A549 (cell line): ENCODE results near the gene ARMH2.
"Not testable (repeated sequence)": the region's sequence is repeated elsewhere in the genome, so short reads cannot be mapped to it uniquely, and the experiment has no call there.

Experiments used
- JUN ChIP-seq, 2 experiments: fragments of >200 bp; sonication (Bioruptor Twin); formaldehyde crosslinking; IDR thresholded peaks; 2 replicates in 1 of 2; 3 replicates in 1 of 2; pipeline ENCODE4 v1.6.1; 2016 to 2017
- MAFK ChIP-seq: fragments of 450-650 bp; IDR thresholded peaks from 2 replicates; pipeline ENCODE4 v1.6.1; 2014; ENCODE audit not compliant: partially characterized antibody
- NR3C1 ChIP-seq: fragments of >200 bp; sonication (Bioruptor Twin); formaldehyde crosslinking; IDR thresholded peaks from 3 replicates; pipeline ENCODE4 v1.6.1; 2017
- POLR2A ChIP-seq: IDR thresholded peaks from 2 replicates; pipeline ENCODE4 v1.6.1; 2012; ENCODE audit warnings: mild to moderate bottlenecking, low read length
- RAD21 ChIP-seq, 2 experiments: fragments of >200 bp in 1 of 2; sonication (Bioruptor Twin) in 1 of 2; formaldehyde crosslinking in 1 of 2; IDR thresholded peaks in 1 of 2; conservative IDR thresholded peaks in 1 of 2; 2 replicates in 1 of 2; 3 replicates in 1 of 2; pipeline ENCODE4 v1.6.1; 2012 to 2018; ENCODE audit warnings: inconsistent platforms in 1 of 2
- RFX5 ChIP-seq: fragments of 450-650 bp; IDR thresholded peaks from 2 replicates; pipeline ENCODE4 v1.7.1; 2014; ENCODE audit warnings: antibody characterized with exemption, mild to moderate bottlenecking, moderate library complexity
- TF ChIP-seq, protein P1 (sequence below): fragments of >200 bp; sonication (Bioruptor Twin); formaldehyde crosslinking; IDR thresholded peaks from 3 replicates; pipeline ENCODE4 v1.5.1; 2016

- TF ChIP-seq NR3C1; MAFK; RFX5; JUN (IDR thresholded peaks at IDR 0.05); POLR2A; RAD21 (conservative IDR thresholded peaks at IDR 0.05 in 1 of 2, IDR thresholded peaks at IDR 0.05 in 1 of 2): not testable (repeated sequence)
- TF ChIP-seq, protein P1, sequence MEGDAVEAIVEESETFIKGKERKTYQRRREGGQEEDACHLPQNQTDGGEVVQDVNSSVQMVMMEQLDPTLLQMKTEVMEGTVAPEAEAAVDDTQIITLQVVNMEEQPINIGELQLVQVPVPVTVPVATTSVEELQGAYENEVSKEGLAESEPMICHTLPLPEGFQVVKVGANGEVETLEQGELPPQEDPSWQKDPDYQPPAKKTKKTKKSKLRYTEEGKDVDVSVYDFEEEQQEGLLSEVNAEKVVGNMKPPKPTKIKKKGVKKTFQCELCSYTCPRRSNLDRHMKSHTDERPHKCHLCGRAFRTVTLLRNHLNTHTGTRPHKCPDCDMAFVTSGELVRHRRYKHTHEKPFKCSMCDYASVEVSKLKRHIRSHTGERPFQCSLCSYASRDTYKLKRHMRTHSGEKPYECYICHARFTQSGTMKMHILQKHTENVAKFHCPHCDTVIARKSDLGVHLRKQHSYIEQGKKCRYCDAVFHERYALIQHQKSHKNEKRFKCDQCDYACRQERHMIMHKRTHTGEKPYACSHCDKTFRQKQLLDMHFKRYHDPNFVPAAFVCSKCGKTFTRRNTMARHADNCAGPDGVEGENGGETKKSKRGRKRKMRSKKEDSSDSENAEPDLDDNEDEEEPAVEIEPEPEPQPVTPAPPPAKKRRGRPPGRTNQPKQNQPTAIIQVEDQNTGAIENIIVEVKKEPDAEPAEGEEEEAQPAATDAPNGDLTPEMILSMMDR: not testable (repeated sequence)
These were observed 32.7 kb downstream of the ARMH2 start for GRCh38 chr6:24765968-24766367.
